ENCODE measurements around the gene SYAP1. TPM values are rescaled to one million over a fixed set of nuclear protein-coding genes. Genes with fewer than 3 reads are reported as not detected.
"Not testable (repeated sequence)": the region's sequence is repeated elsewhere in the genome, so short reads cannot be mapped to it uniquely, and the experiment has no call there.

SYAP1 gene
- polyA plus RNA-seq, 1 donor from 2014 or later, result 19.8 TPM

DNA sequence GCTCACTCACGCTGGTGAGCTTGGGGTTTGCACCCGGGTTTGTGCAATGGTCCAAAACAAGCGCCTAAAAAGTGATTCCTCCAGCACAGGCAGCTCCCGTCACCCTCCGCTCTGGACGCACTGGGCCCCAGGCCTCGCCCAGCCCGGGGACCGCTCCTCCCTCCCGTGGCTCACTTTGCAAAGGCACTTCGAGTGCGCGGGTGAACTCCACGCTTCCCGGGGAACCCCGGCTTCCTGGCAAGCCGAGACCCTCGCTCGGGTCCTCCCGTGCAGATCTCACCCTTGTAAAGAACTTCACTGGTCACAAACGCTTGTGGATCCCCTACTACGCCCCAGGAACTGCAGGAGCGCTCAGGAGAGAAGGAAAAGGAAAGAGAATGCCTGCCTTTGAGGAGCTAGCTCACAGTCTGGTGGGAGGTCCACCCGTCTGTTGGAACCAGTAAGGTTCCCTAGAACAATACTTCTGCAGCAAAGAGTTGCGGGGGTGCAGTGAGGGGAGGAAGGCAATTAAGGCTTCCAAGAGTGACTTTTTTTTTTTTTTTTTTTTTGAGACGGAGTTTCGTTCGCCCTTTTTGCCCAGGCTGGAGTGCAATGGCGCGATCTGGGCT, 6.8 kb upstream of the SYAP1 start, which contains the start of gene CTPS2:
CTPS2 (minus strand) TSS at position 122 of the 608 bp plus-strand sequence. CDS start 9,767 bp downstream, outside the sequence.
- Mint-ChIP-seq H3K36me3 (no peaks in the 10 kb centered on the region), H3K4me1 (peaks cover 7 to 19% (median 18%) of the 10 kb centered on the region in 3 donors), H3K27ac (peak within 1 kb of the TSS; percentile 60 to 87 (median 83)), H3K9me3 (no peaks in the 10 kb centered on the region), H3K27me3 (peaks cover 26% of the 10 kb centered on the region), H3K4me3 (peak within 1 kb of the TSS; percentile 86 to 96 (median 91))

DNA sequence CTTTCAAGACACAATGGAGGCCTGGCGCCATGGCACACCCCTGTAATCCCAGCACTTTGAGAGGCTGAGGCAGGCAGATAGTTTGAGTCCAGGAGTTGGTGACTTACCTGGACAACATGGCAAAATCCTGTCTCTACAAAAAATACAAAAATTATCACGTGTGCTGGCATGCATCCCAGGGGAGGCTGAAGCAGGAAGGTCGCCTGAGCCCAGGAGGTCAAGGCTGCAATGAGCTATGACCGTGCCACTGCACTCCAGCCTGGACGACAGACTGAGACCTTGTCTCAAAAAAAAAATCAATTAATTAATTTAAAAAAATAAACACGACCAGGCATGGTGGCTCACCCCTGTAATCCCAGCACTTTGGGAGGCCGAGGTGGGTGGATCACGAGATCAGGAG, 4.9 kb upstream of the SYAP1 start:
- no peaks in the 10 kb centered on the region for H3K9me3 Mint-ChIP-seq
- peak overlapping the region in 1 of 3 donors; percentile 54 for H3K27ac Mint-ChIP-seq
- peak overlapping the region in 2 of 4 donors; percentile 36 to 45 for H3K4me3 Mint-ChIP-seq
- H3K27me3 Mint-ChIP-seq, result peaks cover 26% of the 10 kb centered on the region
- peaks cover 14 to 27% (median 26%) of the 10 kb centered on the region in 3 donors for H3K4me1 Mint-ChIP-seq
- no peaks in the 10 kb centered on the region for H3K36me3 Mint-ChIP-seq

DNA sequence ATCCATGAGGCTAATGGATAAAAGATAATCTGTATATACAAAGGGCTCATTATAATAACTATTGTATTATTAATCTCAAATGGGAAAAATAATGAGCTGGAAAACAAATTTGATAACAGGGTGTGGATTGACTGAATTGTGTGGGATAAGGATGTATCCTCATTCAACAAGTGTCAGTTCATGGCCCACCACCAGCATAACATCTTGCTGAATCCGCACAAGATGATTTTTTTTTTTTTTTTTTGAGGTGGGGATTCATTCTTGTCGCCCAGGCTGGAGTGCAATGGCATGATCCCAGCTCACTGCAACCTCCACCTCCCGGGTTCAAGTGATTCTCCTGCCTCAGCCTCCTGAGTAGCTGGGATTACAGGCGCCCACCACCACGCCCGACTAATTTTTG, 3.8 kb upstream of the SYAP1 start:
- peak overlapping the region in 1 of 4 donors; percentile 74 for H3K4me3 Mint-ChIP-seq
- not testable (repeated sequence) for H3K36me3 Mint-ChIP-seq, H3K9me3 Mint-ChIP-seq
- H3K27ac Mint-ChIP-seq, result peak overlapping the region in 2 of 3 donors; percentile 24 to 59
- H3K27me3 Mint-ChIP-seq, result peaks cover 22% of the 10 kb centered on the region
- H3K4me1 Mint-ChIP-seq, result peaks cover 21 to 27% (median 25%) of the 10 kb centered on the region in 3 donors

DNA sequence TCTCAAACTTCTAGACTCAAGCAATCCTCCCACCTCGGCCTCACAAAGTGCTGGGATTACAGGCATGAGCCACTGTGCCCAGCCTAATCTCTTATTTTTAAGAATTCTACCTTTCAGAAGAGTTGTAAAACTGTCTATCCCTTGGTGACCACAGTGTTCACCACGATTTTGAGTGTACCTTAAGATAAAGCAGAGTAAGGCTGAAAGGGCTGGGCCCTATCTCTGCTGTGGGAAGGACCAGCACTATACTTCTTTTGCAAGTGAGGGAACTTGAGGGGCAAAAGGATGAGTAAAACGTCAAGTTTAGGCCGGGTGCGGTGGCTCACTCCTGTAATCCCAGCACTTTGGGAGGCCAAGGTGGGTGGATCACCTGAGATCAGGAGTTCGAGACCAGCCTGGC, 3.0 kb upstream of the SYAP1 start:
- Mint-ChIP-seq H3K4me3 (peak overlapping the region in 1 of 4 donors; percentile 5), H3K27me3 (peaks cover 15% of the 10 kb centered on the region), H3K4me1 (peaks cover 19 to 25% (median 21%) of the 10 kb centered on the region in 3 donors)
- not testable (repeated sequence) for H3K27ac Mint-ChIP-seq, H3K36me3 Mint-ChIP-seq, H3K9me3 Mint-ChIP-seq

DNA sequence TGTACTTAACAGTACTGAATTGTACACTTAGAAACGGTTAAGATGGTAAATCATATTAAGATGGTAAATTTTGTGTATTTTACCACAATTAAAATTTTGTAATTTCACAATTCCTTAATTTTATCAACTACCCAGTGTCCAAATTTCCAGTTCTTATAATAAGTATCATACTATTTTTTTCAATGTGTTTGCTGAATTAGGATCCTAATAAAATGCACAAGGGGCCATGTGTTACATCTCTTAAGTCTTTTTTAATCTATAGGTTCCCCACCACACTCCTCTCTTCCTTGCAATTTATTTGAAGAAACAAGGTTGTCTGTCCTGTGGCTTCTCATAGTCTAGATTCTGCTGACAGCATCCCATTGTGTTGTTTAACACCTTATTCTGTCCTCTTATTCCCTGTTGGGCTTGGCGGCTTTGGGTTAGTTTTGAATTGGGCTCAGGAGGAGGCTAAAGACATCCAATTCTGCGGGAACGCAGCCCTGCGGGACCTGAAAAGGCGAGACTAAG, 533 bp upstream of the SYAP1 start:
- Mint-ChIP-seq H3K4me3 (peak overlapping the region; percentile 97 to 99 (median 98)), H3K36me3 (no peaks in the 10 kb centered on the region), H3K4me1 (peaks cover 16 to 29% (median 28%) of the 10 kb centered on the region in 3 donors), H3K9me3 (no peaks in the 10 kb centered on the region), H3K27ac (peak overlapping the region; percentile 98 to 99 (median 98)), H3K27me3 (peaks cover 6% of the 10 kb centered on the region)

DNA sequence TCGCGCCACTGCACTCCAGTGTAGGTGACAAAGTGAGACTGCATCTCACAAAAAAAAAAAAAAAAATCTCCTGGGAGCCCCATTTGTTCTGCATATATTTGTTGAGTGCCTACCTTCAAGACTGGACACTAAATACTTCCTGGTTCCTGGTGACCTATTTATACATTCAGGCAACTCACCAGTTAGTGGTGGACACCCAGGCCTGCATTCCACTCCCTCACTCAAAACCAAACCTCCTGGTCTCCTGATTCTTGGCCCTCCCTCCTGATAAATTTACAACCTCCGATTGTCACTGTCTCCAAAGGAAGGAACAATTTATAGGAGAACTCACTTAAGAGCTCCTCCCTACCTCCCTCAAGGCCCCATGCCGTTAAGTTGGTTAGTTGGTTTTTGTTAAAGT, 3.1 kb downstream of the SYAP1 start:
- no peaks in the 10 kb centered on the region for H3K9me3 Mint-ChIP-seq
- peak overlapping the region in 2 of 3 donors; percentile 80 to 85 for H3K27ac Mint-ChIP-seq
- peaks cover 6% of the 10 kb centered on the region for H3K36me3 Mint-ChIP-seq
- no peaks in the 10 kb centered on the region for H3K27me3 Mint-ChIP-seq
- peak overlapping the region in 2 of 4 donors; percentile 25 to 36 for H3K4me3 Mint-ChIP-seq
- H3K4me1 Mint-ChIP-seq, result peaks cover 21 to 47% (median 32%) of the 10 kb centered on the region in 3 donors

DNA sequence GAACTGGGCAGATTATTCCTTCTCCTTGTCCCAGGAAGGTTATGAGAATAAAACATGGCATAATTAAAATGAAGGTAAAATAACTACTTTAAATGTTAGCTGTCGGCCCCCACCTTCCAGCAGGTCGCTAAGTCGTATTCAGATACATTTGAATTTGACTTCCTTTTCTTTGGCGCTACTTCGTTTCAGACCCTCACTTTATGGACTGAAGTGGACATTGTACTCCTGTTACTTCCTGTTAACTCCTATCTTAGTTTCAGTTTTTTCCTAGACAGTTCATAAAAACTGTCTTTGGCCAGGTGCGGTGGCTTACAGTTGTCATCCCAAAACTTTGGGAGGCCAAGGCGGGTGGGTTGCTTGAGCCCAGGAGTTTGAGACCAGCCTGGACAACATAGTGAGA, 5.7 kb downstream of the SYAP1 start:
- Mint-ChIP-seq H3K27ac (no peak overlapping the region), H3K4me3 (peak overlapping the region in 1 of 4 donors; percentile 25), H3K27me3 (no peaks in the 10 kb centered on the region), H3K36me3 (peaks cover 12% of the 10 kb centered on the region), H3K9me3 (no peaks in the 10 kb centered on the region), H3K4me1 (peaks cover 12 to 36% (median 23%) of the 10 kb centered on the region in 3 donors)

DNA sequence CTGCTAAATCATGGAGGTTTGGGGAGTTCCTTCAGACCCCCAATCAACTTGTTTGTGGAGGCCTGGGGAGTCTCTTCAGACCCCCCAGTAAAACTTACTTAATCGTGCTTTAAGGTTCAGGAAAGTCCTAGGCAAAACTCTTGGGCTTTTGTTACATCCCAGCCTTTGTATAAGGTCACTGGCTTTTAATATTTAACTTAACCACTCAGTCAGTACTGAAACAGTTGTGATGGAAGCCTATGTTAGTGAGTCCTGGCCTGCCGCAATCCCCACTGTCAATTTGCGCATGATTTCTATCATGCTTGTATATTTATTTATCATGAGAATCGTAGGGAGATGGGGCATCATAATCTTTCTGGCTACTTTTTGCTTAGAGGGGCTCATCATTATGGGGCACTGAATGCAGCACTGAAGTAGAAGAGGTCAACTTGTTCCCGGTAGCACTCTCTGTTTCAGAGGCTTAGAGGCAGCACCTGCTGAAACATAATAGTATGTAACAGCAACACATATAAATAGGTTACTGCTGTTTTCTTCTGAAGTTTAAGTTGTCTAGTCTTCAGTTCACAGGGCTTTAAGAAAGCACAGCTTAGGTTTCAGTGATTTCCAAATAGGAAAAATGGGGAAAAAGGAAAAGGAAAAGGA, 7.1 kb downstream of the SYAP1 start:
- H3K36me3 Mint-ChIP-seq, result peaks cover 12% of the 10 kb centered on the region
- not testable (repeated sequence) for H3K27ac Mint-ChIP-seq, H3K9me3 Mint-ChIP-seq, H3K27me3 Mint-ChIP-seq, H3K4me3 Mint-ChIP-seq
- peaks cover 5 to 28% (median 15%) of the 10 kb centered on the region in 3 donors for H3K4me1 Mint-ChIP-seq

DNA sequence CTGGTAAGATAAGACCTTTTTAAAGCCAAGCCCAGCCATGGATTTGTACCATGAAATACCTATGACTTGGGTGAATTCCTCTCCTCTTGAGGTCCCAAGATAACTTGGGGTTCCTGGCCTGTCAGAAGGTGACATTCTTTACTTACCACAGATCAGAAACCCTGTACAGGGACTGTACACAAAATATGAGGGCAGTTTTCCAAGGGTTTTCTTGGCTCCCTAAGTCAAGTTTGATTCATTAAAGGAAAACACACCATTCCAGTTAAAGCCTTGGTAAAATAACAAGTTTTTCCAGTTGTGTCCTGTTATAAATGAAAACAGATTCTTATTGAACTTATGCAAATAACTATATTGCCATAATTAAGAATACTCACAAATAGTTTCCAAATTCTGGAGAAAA, 8.2 kb downstream of the SYAP1 start:
- H3K4me3 Mint-ChIP-seq, result no peak overlapping the region

DNA sequence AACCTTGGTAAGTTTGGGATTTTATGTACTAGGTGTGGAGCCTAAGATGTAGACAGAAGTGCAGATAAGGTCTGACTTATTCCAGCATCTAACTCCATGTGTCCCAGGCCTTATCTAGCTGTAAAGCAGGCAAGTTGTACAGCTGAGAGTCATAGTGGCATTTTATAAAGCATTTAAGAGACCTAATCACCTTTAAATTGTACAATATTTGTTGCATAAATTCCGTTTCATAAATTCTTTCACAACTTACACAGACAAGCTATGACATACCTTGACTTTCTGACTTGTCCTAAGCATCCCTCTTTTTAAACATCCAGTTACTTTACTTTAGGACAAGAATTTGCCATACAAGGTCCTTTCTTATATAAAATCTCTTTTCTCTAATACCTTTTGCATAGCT, 11.0 kb downstream of the SYAP1 start:
- Mint-ChIP-seq H3K27me3 (no peaks in the 10 kb centered on the region), H3K9me3 (no peaks in the 10 kb centered on the region), H3K4me3 (no peak overlapping the region), H3K36me3 (peaks cover 14% of the 10 kb centered on the region), H3K4me1 (peaks cover 3 to 8% (median 5%) of the 10 kb centered on the region in 3 donors), H3K27ac (no peak overlapping the region)

More for the DNA sequence above, 8.2 kb downstream of the SYAP1 start:
- Mint-ChIP-seq H3K27me3 (no peaks in the 10 kb centered on the region), H3K27ac (no peak overlapping the region), H3K36me3 (peaks cover 12% of the 10 kb centered on the region), H3K9me3 (no peaks in the 10 kb centered on the region), H3K4me1 (peaks cover 5 to 24% (median 10%) of the 10 kb centered on the region in 3 donors)

DNA sequence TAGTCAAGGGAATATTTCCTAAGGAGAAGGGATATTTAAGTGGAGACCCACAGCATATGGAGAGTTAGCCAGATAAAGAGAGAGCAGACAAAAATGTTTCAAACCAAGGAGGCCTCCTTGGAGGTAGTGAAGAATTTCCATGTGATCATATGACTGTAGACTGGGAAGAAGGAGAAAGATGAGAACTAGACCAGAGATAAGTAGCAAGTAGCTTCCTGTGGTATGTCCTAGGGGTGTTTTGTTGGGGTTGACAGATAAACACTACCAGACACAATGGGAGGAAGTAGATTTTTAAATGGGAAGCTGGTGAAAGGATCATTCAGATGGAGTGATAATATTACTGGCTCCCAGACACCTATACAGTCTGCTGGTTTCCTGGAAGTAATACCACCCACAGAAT, 13.6 kb downstream of the SYAP1 start:
- Mint-ChIP-seq H3K36me3 (peaks cover 11% of the 10 kb centered on the region), H3K4me3 (no peak overlapping the region), H3K27ac (peak overlapping the region in 1 of 3 donors; percentile 53)

DNA sequence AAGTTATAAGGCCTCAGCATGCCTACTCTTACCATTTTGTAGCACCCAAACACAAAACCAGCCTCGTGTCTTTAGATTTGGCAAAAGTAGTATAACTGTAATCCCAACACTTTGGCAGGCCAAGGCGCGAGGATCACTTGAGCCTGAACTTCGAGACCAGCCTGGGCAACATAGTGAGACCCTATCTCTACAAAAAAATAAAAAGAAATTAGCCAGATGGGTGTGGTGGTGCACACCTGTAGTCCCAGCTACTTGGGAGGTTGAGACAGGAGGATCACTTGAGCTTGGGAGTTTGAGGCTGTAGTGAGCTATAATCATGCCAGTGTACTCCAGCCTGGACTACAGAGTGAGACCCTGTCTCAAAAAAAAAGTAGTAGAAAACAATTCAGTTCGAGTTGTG, 17.6 kb downstream of the SYAP1 start:
- H3K36me3 Mint-ChIP-seq, result peaks cover 21% of the 10 kb centered on the region
- no peak overlapping the region for H3K4me3 Mint-ChIP-seq
- H3K27me3 Mint-ChIP-seq, result no peaks in the 10 kb centered on the region
- H3K27ac Mint-ChIP-seq, result no peak overlapping the region
- no peaks in the 10 kb centered on the region for H3K9me3 Mint-ChIP-seq
- peaks cover 0 to 5% (median 0%) of the 10 kb centered on the region in 3 donors for H3K4me1 Mint-ChIP-seq

More for the DNA sequence above, 13.6 kb downstream of the SYAP1 start:
- Mint-ChIP-seq H3K27me3 (no peaks in the 10 kb centered on the region), H3K9me3 (no peaks in the 10 kb centered on the region), H3K4me1 (peaks cover 0 to 5% (median 0%) of the 10 kb centered on the region in 3 donors)

DNA sequence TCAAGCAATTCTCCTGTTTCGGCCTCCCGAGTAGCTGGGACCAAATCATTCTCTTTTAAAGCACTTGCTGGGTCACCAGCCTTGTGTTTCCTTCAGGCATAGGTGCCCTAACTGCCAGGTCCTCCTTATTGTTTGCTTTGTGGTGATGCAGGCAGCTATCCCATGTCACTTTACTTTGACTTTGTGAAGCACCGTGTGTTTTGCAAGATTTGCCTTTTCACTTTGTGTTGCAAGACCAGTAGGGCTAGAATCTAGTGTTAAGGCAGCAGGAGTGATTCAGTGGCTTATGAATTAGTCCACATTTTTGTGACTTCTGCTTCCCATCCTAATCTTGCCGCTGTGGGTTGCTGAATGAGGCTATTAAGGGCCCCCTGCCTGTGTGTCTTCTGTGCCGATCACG, 20.2 kb downstream of the SYAP1 start:
- Mint-ChIP-seq H3K4me1 (peaks cover 0 to 6% (median 0%) of the 10 kb centered on the region in 3 donors), H3K36me3 (peaks cover 25% of the 10 kb centered on the region), H3K27ac (no peak overlapping the region), H3K9me3 (no peaks in the 10 kb centered on the region), H3K4me3 (no peak overlapping the region), H3K27me3 (no peaks in the 10 kb centered on the region)

DNA sequence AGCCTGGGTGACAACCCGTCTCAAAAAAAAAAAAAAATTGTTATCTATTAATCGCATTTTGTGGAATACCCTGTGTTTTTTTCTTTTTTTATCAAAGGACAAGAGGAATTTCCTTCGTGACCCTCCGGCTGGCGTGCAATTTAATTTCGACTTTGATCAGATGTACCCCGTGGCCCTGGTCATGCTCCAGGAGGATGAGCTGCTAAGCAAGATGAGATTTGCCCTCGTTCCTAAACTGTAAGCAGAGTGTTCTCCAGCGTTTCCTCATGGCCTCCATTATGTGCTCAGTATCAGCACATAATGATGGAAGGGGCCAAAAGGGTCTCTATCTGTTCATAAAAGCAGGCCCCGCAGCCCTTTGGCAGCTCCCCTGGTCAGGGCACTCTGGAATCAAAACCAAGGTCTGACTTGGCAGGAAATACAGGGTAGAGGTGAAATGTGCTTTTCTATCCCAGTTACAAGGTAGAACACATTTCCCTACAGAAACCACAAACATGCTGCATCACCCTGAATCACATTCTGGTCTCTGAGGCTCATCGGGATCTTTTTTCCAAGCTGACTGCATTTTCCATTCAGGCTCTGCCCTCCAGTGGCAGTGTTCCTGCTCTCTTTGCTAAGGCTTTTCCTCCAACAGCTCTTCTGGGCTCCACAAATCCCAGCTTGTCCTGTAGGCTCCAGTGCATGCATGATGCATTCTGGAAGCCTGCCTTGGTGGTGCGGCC, 24.4 kb downstream of the SYAP1 start:
- peaks cover 0 to 3% (median 0%) of the 10 kb centered on the region in 3 donors for H3K4me1 Mint-ChIP-seq
- H3K4me3 Mint-ChIP-seq, result no peak overlapping the region
- peaks cover 20% of the 10 kb centered on the region for H3K36me3 Mint-ChIP-seq
- no peak overlapping the region for H3K27ac Mint-ChIP-seq
- H3K27me3 Mint-ChIP-seq, result no peaks in the 10 kb centered on the region
- no peaks in the 10 kb centered on the region for H3K9me3 Mint-ChIP-seq

DNA sequence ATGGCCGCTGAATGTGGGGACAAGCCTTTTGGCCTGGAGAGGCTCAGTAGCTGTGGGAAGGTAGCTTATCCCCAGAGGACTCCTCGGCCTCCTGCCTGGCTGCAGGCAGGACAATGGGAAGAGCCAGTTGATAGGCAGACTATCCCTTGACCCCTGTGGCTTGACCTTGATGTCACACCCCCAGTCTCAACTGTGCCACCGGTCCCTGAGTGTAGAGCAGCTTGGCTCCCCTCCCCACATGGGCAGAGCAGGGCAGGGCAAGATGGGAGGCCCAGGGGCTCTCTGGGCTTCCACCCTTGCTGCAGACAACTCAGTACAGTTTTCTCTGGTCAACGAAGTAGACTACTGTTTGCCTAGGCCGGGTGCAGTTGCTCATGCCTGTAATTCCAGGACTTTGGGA, 25.7 kb downstream of the SYAP1 start:
- H3K36me3 Mint-ChIP-seq, result peaks cover 13% of the 10 kb centered on the region
- H3K9me3 Mint-ChIP-seq, result no peaks in the 10 kb centered on the region
- peaks cover 0 to 3% (median 0%) of the 10 kb centered on the region in 3 donors for H3K4me1 Mint-ChIP-seq
- peak overlapping the region in 2 of 3 donors; percentile 23 to 39 for H3K27ac Mint-ChIP-seq
- no peak overlapping the region for H3K4me3 Mint-ChIP-seq
- H3K27me3 Mint-ChIP-seq, result no peaks in the 10 kb centered on the region
